ENCODE data around the gene WARS2. TPM values are rescaled to one million over a fixed set of nuclear protein-coding genes. Genes with fewer than 3 reads are reported as not detected.
A peak's percentile ranks its signal among the peaks of the same experiment; 100 is the strongest.
"Not testable (repeated sequence)": the region's sequence is repeated elsewhere in the genome, so short reads cannot be mapped to it uniquely, and the experiment has no call there.

Gene WARS2
- total RNA-seq, 1 experiment from 2014 or later: 10.5 TPM

GRCh38 chr1:119159111-119159510 lies 18.7 kb upstream of the WARS2 start:
- Histone ChIP-seq H2AFZ (ENCODE audit: low read depth, low read length, poor library complexity, severe bottlenecking) (no peak overlapping the region), H3K27ac (ENCODE audit: low read depth, low read length) (no peak overlapping the region), H3K9me2 (ENCODE audit: insufficient read depth) (no peaks in the 10 kb centered on the region), H3K27me3 (ENCODE audit: insufficient read depth, low read length) (no peaks in the 10 kb centered on the region), H3K79me2 (ENCODE audit: insufficient read depth, low read length) (no peaks in the 10 kb centered on the region), H3K9ac (ENCODE audit: low read length) (no peak overlapping the region), H3K9me3 (ENCODE audit: control insufficient read depth in 1 of 2, insufficient read depth in 1 of 2, low read depth in 1 of 2, low read length in 2 of 2) (no peaks in the 10 kb centered on the region), H4K20me1 (ENCODE audit: insufficient read depth) (no peaks in the 10 kb centered on the region), H3K4me1 (ENCODE audit: control insufficient read depth in 1 of 2, insufficient read depth in 2 of 2, low read length in 2 of 2) (no peaks in the 10 kb centered on the region), H3K4me3 (replicated peaks in 1 of 2; ENCODE audit: low read depth in 1 of 2, low read length in 2 of 2) (no peak overlapping the region), H3K36me3 (ENCODE audit: control insufficient read depth in 1 of 2, insufficient read depth in 2 of 2, low read length in 2 of 2) (peaks cover 0 to 4% of the 10 kb centered on the region in 2 experiments; a peak in 1 of 4 replicates), H3K4me2 (ENCODE audit: low read length) (no peak overlapping the region)
- BruUV-seq (replicated peaks): no TSS peak
- TF ChIP-seq REST (IDR thresholded peaks at IDR 0.05; ENCODE audit: low read depth): no peak
- no peak for DNase-seq (ENCODE audit: low read depth, low spot score)
- ChIA-PET RAD21 (ENCODE audit: low non-redundant PET in 1 of 2, low total read pairs in 2 of 2, uncharacterized antibody in 2 of 2, unreplicated experiment in 2 of 2) (no interaction called here), CTCF (no interaction called here), POLR2A (no interaction called here)
- intact Hi-C loops (cut with micrococcal nuclease): no loop called here
- no peak for ATAC-seq

- H3K9me2 ChIP-seq (ENCODE audit: insufficient read depth); H3K4me3 ChIP-seq (replicated peaks in 1 of 2; ENCODE audit: low read depth in 1 of 2, low read length in 2 of 2); ATAC-seq; H3K9ac ChIP-seq (ENCODE audit: low read length); H4K20me1 ChIP-seq (ENCODE audit: insufficient read depth); H2AFZ ChIP-seq (ENCODE audit: low read depth, low read length, poor library complexity, severe bottlenecking); POLR2A ChIA-PET; RAD21 ChIA-PET (ENCODE audit: low non-redundant PET in 1 of 2, low total read pairs in 2 of 2, uncharacterized antibody in 2 of 2, unreplicated experiment in 2 of 2); H3K27me3 ChIP-seq (ENCODE audit: insufficient read depth, low read length); H3K79me2 ChIP-seq (ENCODE audit: insufficient read depth, low read length); H3K4me2 ChIP-seq (ENCODE audit: low read length); H3K36me3 ChIP-seq (ENCODE audit: control insufficient read depth in 1 of 2, insufficient read depth in 2 of 2, low read length in 2 of 2); DNase-seq (ENCODE audit: low read depth, low spot score); H3K27ac ChIP-seq (ENCODE audit: low read depth, low read length); intact Hi-C loops (cut with micrococcal nuclease); H3K9me3 ChIP-seq (ENCODE audit: control insufficient read depth in 1 of 2, insufficient read depth in 1 of 2, low read depth in 1 of 2, low read length in 2 of 2); BruUV-seq (replicated peaks); CTCF ChIA-PET; H3K4me1 ChIP-seq (ENCODE audit: control insufficient read depth in 1 of 2, insufficient read depth in 2 of 2, low read length in 2 of 2): not testable (repeated sequence)
These were observed 16.3 kb upstream of the WARS2 start for GRCh38 chr1:119156761-119157160.

- H3K79me2 ChIP-seq (ENCODE audit: insufficient read depth, low read length); H3K9me2 ChIP-seq (ENCODE audit: insufficient read depth); intact Hi-C loops (cut with micrococcal nuclease); H3K9me3 ChIP-seq (ENCODE audit: control insufficient read depth in 1 of 2, insufficient read depth in 1 of 2, low read depth in 1 of 2, low read length in 2 of 2); H3K4me2 ChIP-seq (ENCODE audit: low read length); POLR2A ChIA-PET; DNase-seq (ENCODE audit: low read depth, low spot score); H2AFZ ChIP-seq (ENCODE audit: low read depth, low read length, poor library complexity, severe bottlenecking); H3K27me3 ChIP-seq (ENCODE audit: insufficient read depth, low read length); CTCF ChIA-PET; RAD21 ChIA-PET (ENCODE audit: low non-redundant PET in 1 of 2, low total read pairs in 2 of 2, uncharacterized antibody in 2 of 2, unreplicated experiment in 2 of 2); H3K4me1 ChIP-seq (ENCODE audit: control insufficient read depth in 1 of 2, insufficient read depth in 2 of 2, low read length in 2 of 2); H3K27ac ChIP-seq (ENCODE audit: low read depth, low read length); H3K9ac ChIP-seq (ENCODE audit: low read length); H4K20me1 ChIP-seq (ENCODE audit: insufficient read depth); ATAC-seq; H3K4me3 ChIP-seq (replicated peaks in 1 of 2; ENCODE audit: low read depth in 1 of 2, low read length in 2 of 2); H3K36me3 ChIP-seq (ENCODE audit: control insufficient read depth in 1 of 2, insufficient read depth in 2 of 2, low read length in 2 of 2): not testable (repeated sequence)
- BruUV-seq (replicated peaks): TSS peak; percentile 10
These were observed 14.6 kb upstream of the WARS2 start for GRCh38 chr1:119155069-119155468.
